ENCODE data around the gene SEL1L2. TPM values are rescaled to one million over a fixed set of nuclear protein-coding genes. Genes with fewer than 3 reads are reported as not detected.
A peak's percentile ranks its signal among the peaks of the same experiment; 100 is the strongest.
"Not testable (repeated sequence)": the region's sequence is repeated elsewhere in the genome, so short reads cannot be mapped to it uniquely, and the experiment has no call there.

The SEL1L2 gene
- total and polyA plus RNA-seq, 4 donors = 0.95 to 6.3 TPM; not detected in 2

GRCh38 chr20:13996265-13996664 is 5.9 kb upstream of the SEL1L2 start:
- intact Hi-C loops (cut with DNase I) = loop anchor here in 1 of 2 donors (10.0 kb wide), 1 partner anchor 59 kb away; no protein-coding TSS in a partner anchor
- no peak for ATAC-seq (ENCODE audit: low FRiP score)
- no peak overlapping the region for H3K27ac ChIP-seq (ENCODE audit: low read depth in 1 of 2, low read length in 2 of 2)

GRCh38 chr20:13995841-13996240 is 5.4 kb upstream of the SEL1L2 start:
- no peaks in the 10 kb centered on the region for H3K4me1 ChIP-seq (ENCODE audit: control insufficient read depth in 1 of 2, insufficient read depth in 2 of 2, low read length in 2 of 2)
- peak; percentile 57 for ATAC-seq (ENCODE audit: low FRiP score)
- intact Hi-C loops (cut with DNase I) = loop anchor here in 1 of 2 donors (10.0 kb wide), 1 partner anchor 59 kb away; no protein-coding TSS in a partner anchor
- no peak overlapping the region for H3K27ac ChIP-seq (ENCODE audit: low read depth in 1 of 2, low read length in 2 of 2)
- no peaks in the 10 kb centered on the region for H3K36me3 ChIP-seq (ENCODE audit: control insufficient read depth in 1 of 2, insufficient read depth in 2 of 2, low read length in 1 of 2)
- DNase-seq = peak; percentile 49 to 82
- peak overlapping the region; percentile 70 to 83 for H3K4me3 ChIP-seq (ENCODE audit: low read length in 2 of 2)
- H3K27me3 ChIP-seq (ENCODE audit: control insufficient read depth in 1 of 2, insufficient read depth in 2 of 2, low read length in 1 of 2) = no peaks in the 10 kb centered on the region
- whole genome bisulfite sequencing, 2 donors = 0 to 1% methylated on average over 32 to 52 of the region's 52 CpGs
- no peaks in the 10 kb centered on the region for H3K9me3 ChIP-seq (ENCODE audit: control insufficient read depth, low read length)

More at GRCh38 chr20:13996265-13996664, 5.9 kb upstream of the SEL1L2 start:
- 5% methylated on average over 13 of the region's 13 CpGs for WGBS, 2 donors
- H3K27me3 ChIP-seq (ENCODE audit: control insufficient read depth in 1 of 2, insufficient read depth in 2 of 2, low read length in 1 of 2) = no peaks in the 10 kb centered on the region
- DNase-seq = no peak
- no peaks in the 10 kb centered on the region for H3K36me3 ChIP-seq (ENCODE audit: control insufficient read depth in 1 of 2, insufficient read depth in 2 of 2, low read length in 1 of 2)
- H3K4me3 ChIP-seq (ENCODE audit: low read length in 2 of 2) = peak overlapping the region; percentile 70 to 83
- no peaks in the 10 kb centered on the region for H3K9me3 ChIP-seq (ENCODE audit: control insufficient read depth, low read length)
- H3K4me1 ChIP-seq (ENCODE audit: control insufficient read depth in 1 of 2, insufficient read depth in 2 of 2, low read length in 2 of 2) = no peaks in the 10 kb centered on the region

GRCh38 chr20:13995086-13995665 is 4.8 kb upstream of the SEL1L2 start, which contains the start of gene MACROD2:
MACROD2 (plus strand) TSS chr20:13995516.
- no peaks in the 10 kb centered on the region for H3K36me3 ChIP-seq (ENCODE audit: control insufficient read depth in 1 of 2, insufficient read depth in 2 of 2, low read length in 1 of 2)

GRCh38 chr20:13991955-13992354 is 1.5 kb upstream of the SEL1L2 start:
- not testable (repeated sequence) for H3K27ac ChIP-seq (ENCODE audit: low read depth in 1 of 2, low read length in 2 of 2); H3K27me3 ChIP-seq (ENCODE audit: control insufficient read depth in 1 of 2, insufficient read depth in 2 of 2, low read length in 1 of 2); H3K4me3 ChIP-seq (ENCODE audit: low read length in 2 of 2); DNase-seq; H3K36me3 ChIP-seq (ENCODE audit: control insufficient read depth in 1 of 2, insufficient read depth in 2 of 2, low read length in 1 of 2); H3K9me3 ChIP-seq (ENCODE audit: control insufficient read depth, low read length); H3K4me1 ChIP-seq (ENCODE audit: control insufficient read depth in 1 of 2, insufficient read depth in 2 of 2, low read length in 2 of 2); ATAC-seq (ENCODE audit: low FRiP score)
- intact Hi-C loops (cut with DNase I) = loop anchor here in 1 of 2 donors (10.0 kb wide), 1 partner anchor 63 kb away; no protein-coding TSS in a partner anchor
- WGBS, 2 donors = 96 to 99% methylated on average over 5 of the region's 5 CpGs

More at GRCh38 chr20:13995086-13995665, 4.8 kb upstream of the SEL1L2 start, which contains the start of gene MACROD2:
- DNase-seq (peak; percentile 92 to 99), ATAC-seq (ENCODE audit: low FRiP score) (peak; percentile 98)
- Histone ChIP-seq H3K27me3 (ENCODE audit: control insufficient read depth in 1 of 2, insufficient read depth in 2 of 2, low read length in 1 of 2) (no peaks in the 10 kb centered on the region), H3K9me3 (ENCODE audit: control insufficient read depth, low read length) (no peaks in the 10 kb centered on the region), H3K4me1 (ENCODE audit: control insufficient read depth in 1 of 2, insufficient read depth in 2 of 2, low read length in 2 of 2) (no peaks in the 10 kb centered on the region), H3K4me3 (ENCODE audit: low read length in 2 of 2) (peak within 1 kb of the TSS; percentile 70 to 83), H3K27ac (ENCODE audit: low read depth in 1 of 2, low read length in 2 of 2) (no peak within 1 kb of the TSS)
- intact Hi-C loops (cut with DNase I) = loop anchor here in 1 of 2 donors (10.0 kb wide), 1 partner anchor 60 kb away; no protein-coding TSS in a partner anchor
- 2% methylated on average over 41 to 61 of the region's 61 CpGs for WGBS, 2 donors

GRCh38 chr20:13991311-13991710 is 897 bp upstream of the SEL1L2 start:
- ATAC-seq (ENCODE audit: low FRiP score) (no peak), DNase-seq (no peak)
- no peak overlapping the region for H3K27ac ChIP-seq (ENCODE audit: low read depth in 1 of 2, low read length in 2 of 2)
- no peaks in the 10 kb centered on the region for H3K9me3 ChIP-seq (ENCODE audit: control insufficient read depth, low read length)
- H3K36me3 ChIP-seq (ENCODE audit: control insufficient read depth in 1 of 2, insufficient read depth in 2 of 2, low read length in 1 of 2) = no peaks in the 10 kb centered on the region
- H3K4me1 ChIP-seq (ENCODE audit: control insufficient read depth in 1 of 2, insufficient read depth in 2 of 2, low read length in 2 of 2) = no peaks in the 10 kb centered on the region
- H3K4me3 ChIP-seq (ENCODE audit: low read length in 2 of 2) = no peak overlapping the region
- intact Hi-C loops (cut with DNase I) = loop anchor here in 1 of 2 donors (10.0 kb wide), 1 partner anchor 63 kb away; no protein-coding TSS in a partner anchor
- WGBS, 2 donors = 78 to 84% methylated on average over 1 of the region's 1 CpG
- H3K27me3 ChIP-seq (ENCODE audit: control insufficient read depth in 1 of 2, insufficient read depth in 2 of 2, low read length in 1 of 2) = no peaks in the 10 kb centered on the region

GRCh38 chr20:13984211-13984610 is 6.2 kb downstream of the SEL1L2 start:
- WGBS, 2 donors = 68 to 76% methylated on average over 4 of the region's 4 CpGs
- no peak for DNase-seq
- no peaks in the 10 kb centered on the region for H3K36me3 ChIP-seq (ENCODE audit: control insufficient read depth in 1 of 2, insufficient read depth in 2 of 2, low read length in 1 of 2)
- H3K4me3 ChIP-seq (ENCODE audit: low read length in 2 of 2) = no peak overlapping the region
- H3K27me3 ChIP-seq (ENCODE audit: control insufficient read depth in 1 of 2, insufficient read depth in 2 of 2, low read length in 1 of 2) = no peaks in the 10 kb centered on the region
- H3K27ac ChIP-seq (ENCODE audit: low read depth in 1 of 2, low read length in 2 of 2) = no peak overlapping the region
- H3K9me3 ChIP-seq (ENCODE audit: control insufficient read depth, low read length) = no peaks in the 10 kb centered on the region
- no peaks in the 10 kb centered on the region for H3K4me1 ChIP-seq (ENCODE audit: control insufficient read depth in 1 of 2, insufficient read depth in 2 of 2, low read length in 2 of 2)
- ATAC-seq (ENCODE audit: low FRiP score) = no peak
- intact Hi-C loops (cut with DNase I) = no loop called here

GRCh38 chr20:13960525-13960924 is 29.9 kb downstream of the SEL1L2 start:
- no peak for ATAC-seq (ENCODE audit: low FRiP score)
- WGBS, 2 donors = 51 to 52% methylated on average over 3 of the region's 3 CpGs
- DNase-seq = no peak
- Histone ChIP-seq H3K36me3 (ENCODE audit: control insufficient read depth in 1 of 2, insufficient read depth in 2 of 2, low read length in 1 of 2) (no peaks in the 10 kb centered on the region), H3K4me3 (ENCODE audit: low read length in 2 of 2) (no peak overlapping the region), H3K27me3 (ENCODE audit: control insufficient read depth in 1 of 2, insufficient read depth in 2 of 2, low read length in 1 of 2) (no peaks in the 10 kb centered on the region), H3K27ac (ENCODE audit: low read depth in 1 of 2, low read length in 2 of 2) (no peak overlapping the region), H3K4me1 (ENCODE audit: control insufficient read depth in 1 of 2, insufficient read depth in 2 of 2, low read length in 2 of 2) (no peaks in the 10 kb centered on the region), H3K9me3 (ENCODE audit: control insufficient read depth, low read length) (no peaks in the 10 kb centered on the region)
- intact Hi-C loops (cut with DNase I) = no loop called here

GRCh38 chr20:13960119-13960518 is 30.3 kb downstream of the SEL1L2 start:
- Histone ChIP-seq H3K36me3 (ENCODE audit: control insufficient read depth in 1 of 2, insufficient read depth in 2 of 2, low read length in 1 of 2) (no peaks in the 10 kb centered on the region), H3K27me3 (ENCODE audit: control insufficient read depth in 1 of 2, insufficient read depth in 2 of 2, low read length in 1 of 2) (no peaks in the 10 kb centered on the region), H3K4me1 (ENCODE audit: control insufficient read depth in 1 of 2, insufficient read depth in 2 of 2, low read length in 2 of 2) (no peaks in the 10 kb centered on the region), H3K9me3 (ENCODE audit: control insufficient read depth, low read length) (no peaks in the 10 kb centered on the region), H3K4me3 (ENCODE audit: low read length in 2 of 2) (no peak overlapping the region), H3K27ac (ENCODE audit: low read depth in 1 of 2, low read length in 2 of 2) (no peak overlapping the region)
- intact Hi-C loops (cut with DNase I) = no loop called here
- WGBS, 2 donors = 49 to 63% methylated on average over 2 of the region's 2 CpGs
- DNase-seq (no peak), ATAC-seq (ENCODE audit: low FRiP score) (no peak)

- WGBS, 2 donors = 59 to 63% methylated on average over 6 of the region's 6 CpGs
- no peak for DNase-seq
- Histone ChIP-seq H3K4me1 (ENCODE audit: control insufficient read depth in 1 of 2, insufficient read depth in 2 of 2, low read length in 2 of 2) (no peaks in the 10 kb centered on the region), H3K4me3 (ENCODE audit: low read length in 2 of 2) (no peak overlapping the region), H3K27ac (ENCODE audit: low read depth in 1 of 2, low read length in 2 of 2) (no peak overlapping the region), H3K27me3 (ENCODE audit: control insufficient read depth in 1 of 2, insufficient read depth in 2 of 2, low read length in 1 of 2) (no peaks in the 10 kb centered on the region), H3K9me3 (ENCODE audit: control insufficient read depth, low read length) (no peaks in the 10 kb centered on the region), H3K36me3 (ENCODE audit: control insufficient read depth in 1 of 2, insufficient read depth in 2 of 2, low read length in 1 of 2) (no peaks in the 10 kb centered on the region)
- intact Hi-C loops (cut with DNase I) = loop anchor here in 1 of 2 donors (10.0 kb wide), 1 partner anchor 128 kb away; no protein-coding TSS in a partner anchor
- no peak for ATAC-seq (ENCODE audit: low FRiP score)
Observed at GRCh38 chr20:13953227-13953626, 37.2 kb downstream of the SEL1L2 start.
